GM21576 (cell line): ENCODE data around the gene IGSF9.

Source experiments
- ATAC-seq: cut with Tn5 transposase; IDR thresholded peaks from one replicate; pipeline ENCODE4 v1.9.1; 2021; ENCODE audit warnings: mild to moderate bottlenecking, moderate library complexity; ENCODE audit not compliant: unreplicated experiment

Gene IGSF9

DNA sequence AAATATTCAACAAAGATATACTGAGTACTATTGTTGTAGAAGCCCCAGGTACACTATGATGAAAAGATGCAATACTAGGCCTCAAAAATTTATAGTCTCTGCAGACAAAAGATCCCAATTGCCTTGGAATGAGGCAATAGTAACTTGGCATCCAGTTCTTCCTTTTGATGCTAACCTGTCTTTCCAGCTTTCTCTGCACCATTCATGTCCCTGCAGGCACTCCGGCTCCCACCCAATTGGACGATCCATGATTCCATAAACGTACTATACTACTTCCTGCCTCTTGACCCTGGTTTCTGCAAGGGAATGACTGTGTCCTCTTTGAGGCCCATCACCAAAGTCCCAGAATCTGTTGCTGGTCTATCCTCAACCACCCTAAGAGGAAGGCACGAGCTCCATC, 12.1 kb downstream of the IGSF9 start:
- ATAC-seq = no peak

- no peak for ATAC-seq
These were observed 12.8 kb downstream of the IGSF9 start for GRCh38 chr1:159932296-159933285.

DNA sequence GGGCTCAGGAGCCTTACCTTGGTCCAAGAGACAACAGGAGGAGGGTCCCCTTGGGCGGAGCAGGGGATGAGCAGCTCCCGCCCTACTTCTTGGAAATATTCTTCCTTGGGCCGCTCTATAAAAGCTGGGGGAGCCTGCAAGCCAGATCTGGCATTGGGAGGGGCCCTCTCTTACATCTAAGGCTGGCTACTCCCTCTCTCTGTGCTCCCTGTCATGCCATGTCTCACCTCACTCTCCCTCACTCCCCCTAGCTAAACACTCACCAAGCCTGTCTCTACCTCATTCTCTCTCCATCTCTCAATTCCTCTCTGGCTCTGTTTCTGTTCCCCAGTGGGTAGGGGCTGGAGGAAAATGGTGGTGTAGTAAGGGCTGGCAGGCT, 13.6 kb downstream of the IGSF9 start:
- ATAC-seq = no peak

GRCh38 chr1:159931101-159931794, 14.2 kb downstream of the IGSF9 start:
- no peak for ATAC-seq

- ATAC-seq = no peak
These were observed 14.8 kb downstream of the IGSF9 start for GRCh38 chr1:159930634-159931033.

GRCh38 chr1:159930216-159930615, 15.2 kb downstream of the IGSF9 start:
- ATAC-seq = no peak

- ATAC-seq = no peak
These were observed 16.0 kb downstream of the IGSF9 start for GRCh38 chr1:159929155-159930051.

- ATAC-seq = no peak
These were observed 16.8 kb downstream of the IGSF9 start for GRCh38 chr1:159928491-159929050.

DNA sequence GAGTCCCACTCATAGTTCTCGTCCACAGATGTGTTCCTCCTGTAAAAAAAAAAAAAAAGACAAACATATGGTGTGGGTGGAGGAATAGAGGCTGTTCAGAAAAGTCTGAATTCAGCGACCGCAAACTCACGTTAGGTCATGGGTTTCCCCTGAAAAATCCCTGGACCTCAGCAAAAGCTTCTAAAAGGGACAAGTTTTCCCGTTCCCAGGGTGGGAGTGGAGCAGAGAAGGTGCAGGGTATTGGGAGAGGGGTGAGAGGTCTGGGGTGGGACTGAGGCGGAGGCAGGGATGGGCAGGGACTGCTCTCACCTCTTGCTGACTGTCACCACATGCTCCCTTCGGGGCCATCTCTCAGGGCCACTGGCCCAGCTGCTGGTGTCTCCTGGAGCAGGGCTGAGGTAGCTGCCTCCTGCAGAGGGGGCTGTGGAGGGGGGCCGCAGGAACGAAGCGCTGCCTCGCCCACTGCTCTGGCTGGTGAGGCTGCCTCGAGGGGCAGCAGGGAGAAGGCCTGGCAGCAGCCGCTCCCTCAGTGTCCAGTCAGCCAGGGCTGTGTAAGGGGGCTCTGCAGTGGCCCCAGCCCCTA, 17.5 kb downstream of the IGSF9 start:
- ATAC-seq = no peak

- no peak for ATAC-seq
These were observed 18.1 kb downstream of the IGSF9 start for GRCh38 chr1:159927211-159927848.

DNA sequence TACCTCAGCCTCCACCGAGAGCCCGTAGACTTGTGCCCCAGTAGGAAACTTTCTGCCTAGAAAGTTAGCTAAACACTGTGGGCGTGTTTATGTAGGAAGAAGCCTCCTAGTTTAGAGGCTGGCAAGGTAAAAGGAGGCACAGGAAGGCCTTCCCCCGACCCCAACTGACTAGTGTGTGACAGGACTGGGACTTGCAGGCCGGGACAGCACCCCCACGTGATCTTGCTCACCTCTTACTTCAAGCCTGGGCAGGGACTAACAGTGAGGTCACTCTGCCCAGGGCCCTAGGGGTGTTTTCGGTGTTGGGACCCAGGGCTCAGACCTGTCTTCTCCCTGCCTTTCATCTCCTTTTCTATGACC, 19.7 kb downstream of the IGSF9 start:
- ATAC-seq = peak; percentile 1

DNA sequence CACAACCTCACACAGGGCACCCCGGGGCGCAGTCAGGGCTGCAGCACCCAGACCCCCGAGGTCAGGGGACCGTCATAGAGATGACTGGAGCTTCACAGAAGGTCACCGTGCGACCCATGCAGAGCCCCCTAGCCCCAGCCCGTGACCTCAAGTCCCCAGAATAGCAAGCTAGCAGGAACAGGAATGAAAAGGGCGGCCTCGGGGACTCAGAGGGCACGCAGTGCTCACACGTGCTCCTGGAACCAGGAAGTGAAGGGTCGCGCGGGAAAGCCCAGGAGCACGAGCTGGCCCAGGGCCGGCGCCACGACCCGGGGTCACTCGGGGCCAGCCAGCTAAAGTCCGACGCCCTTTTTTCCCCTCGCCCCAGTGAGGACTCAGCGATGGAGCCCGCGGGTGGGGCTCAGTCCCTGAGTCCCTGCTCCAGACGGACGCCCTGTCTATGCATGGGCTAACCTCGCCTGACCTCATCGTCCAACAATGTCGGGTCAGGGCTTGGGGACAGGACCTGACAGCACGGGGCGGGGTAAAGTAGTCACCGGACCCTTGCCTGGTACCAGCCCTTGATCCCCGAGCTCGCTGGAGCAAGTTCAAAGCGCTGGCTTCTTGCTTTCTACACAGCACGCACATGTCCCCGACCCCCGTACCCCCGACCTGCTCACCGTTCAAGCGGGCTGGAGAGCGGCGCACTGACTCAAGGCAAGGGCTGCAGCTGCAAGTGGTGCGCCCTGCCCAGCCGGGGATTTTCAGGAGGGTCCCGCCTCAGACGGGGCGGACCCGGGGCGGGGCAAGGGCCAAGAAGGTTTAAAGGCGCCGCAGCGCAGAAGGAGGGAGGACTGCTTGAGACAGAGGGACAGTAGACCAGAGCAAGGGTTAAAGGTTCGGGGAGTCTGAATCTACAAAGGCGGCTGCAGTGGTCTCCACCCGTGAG, 20.4 kb downstream of the IGSF9 start, which contains the start of gene TAGLN2:
Gene TAGLN2 (minus strand): TSS at position 717 of the 928 bp plus-strand sequence. CDS start 4,998 bp downstream, outside the sequence.
- peak; percentile 52 for ATAC-seq

DNA sequence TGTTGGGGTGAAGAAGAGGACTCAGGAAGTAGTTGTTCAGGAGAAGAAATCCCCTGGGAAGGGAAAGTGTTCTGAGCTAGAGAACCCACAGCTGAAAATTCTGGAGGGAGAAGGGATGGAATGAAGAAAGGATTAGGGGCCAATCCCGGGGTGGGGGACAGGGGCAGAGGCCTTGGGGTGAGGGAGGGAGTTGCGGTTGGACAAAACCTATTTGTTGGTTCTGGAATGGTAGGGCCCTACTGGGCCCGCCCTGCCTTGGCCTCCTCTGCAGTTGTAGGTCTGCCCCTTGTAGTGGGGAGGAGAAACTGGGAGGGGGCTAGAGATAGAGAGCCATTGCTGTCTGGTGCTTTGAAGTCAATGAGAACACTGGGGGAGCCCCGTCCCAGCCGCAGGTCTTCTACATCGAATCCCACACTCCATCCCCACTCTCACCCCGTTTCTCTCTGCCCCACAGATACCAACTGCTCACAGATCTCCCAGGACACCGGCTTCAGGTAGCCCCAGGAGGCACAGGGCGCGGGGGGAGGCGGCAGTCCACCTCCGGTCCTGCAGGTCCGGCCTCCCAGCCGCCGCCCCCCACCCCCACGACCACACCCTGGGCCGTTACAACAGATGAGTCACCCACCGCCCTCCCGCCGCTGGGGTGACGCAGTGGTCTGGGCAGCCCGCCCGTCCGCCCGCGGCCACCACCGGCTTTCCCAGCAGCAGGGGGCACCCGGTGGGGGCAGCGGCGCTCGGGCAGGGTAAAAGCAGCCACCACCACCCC, 21.2 kb downstream of the IGSF9 start:
- ATAC-seq = no peak

DNA sequence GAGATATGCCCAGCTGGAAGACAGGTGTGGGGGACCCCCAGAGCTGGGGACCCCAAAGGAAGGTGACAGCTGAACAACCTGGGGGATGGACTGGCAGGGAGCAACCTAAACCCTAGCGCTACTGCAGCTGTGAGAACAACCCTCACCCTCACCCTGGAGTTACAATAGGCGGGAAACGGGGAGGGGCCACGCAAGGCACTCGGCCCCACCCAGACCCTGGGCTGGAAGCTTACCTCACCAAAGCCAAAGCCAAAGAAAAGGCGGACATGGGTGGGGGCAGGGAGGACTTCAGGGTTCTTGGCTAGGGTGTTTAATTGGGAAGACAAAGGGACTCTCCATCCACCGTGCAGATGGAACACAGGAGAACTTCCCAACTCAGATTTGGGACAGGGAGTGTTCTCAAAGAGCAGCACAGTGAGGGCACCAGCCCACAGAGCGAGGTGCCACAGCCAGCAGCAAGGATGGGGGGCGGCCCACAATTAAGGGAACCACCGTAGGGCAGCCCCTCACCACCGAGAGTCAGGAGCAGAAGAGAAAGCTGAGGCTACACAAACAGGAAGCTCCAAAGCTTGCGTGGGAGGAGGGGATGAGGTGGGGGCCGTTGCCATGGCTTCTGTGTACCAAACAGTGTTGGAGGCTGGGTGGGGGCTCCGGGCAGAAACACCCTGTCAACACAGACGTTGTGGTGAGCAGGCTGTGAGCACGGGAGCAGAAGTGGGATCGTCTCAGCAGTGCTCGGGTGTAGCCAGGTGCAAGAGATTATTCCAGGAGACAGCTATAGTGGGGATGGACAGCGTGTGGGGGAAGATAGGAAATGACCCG, 22.0 kb downstream of the IGSF9 start:
- peak; percentile 34 for ATAC-seq

- no peak for ATAC-seq
These were observed 22.8 kb downstream of the IGSF9 start for GRCh38 chr1:159922511-159923202.

DNA sequence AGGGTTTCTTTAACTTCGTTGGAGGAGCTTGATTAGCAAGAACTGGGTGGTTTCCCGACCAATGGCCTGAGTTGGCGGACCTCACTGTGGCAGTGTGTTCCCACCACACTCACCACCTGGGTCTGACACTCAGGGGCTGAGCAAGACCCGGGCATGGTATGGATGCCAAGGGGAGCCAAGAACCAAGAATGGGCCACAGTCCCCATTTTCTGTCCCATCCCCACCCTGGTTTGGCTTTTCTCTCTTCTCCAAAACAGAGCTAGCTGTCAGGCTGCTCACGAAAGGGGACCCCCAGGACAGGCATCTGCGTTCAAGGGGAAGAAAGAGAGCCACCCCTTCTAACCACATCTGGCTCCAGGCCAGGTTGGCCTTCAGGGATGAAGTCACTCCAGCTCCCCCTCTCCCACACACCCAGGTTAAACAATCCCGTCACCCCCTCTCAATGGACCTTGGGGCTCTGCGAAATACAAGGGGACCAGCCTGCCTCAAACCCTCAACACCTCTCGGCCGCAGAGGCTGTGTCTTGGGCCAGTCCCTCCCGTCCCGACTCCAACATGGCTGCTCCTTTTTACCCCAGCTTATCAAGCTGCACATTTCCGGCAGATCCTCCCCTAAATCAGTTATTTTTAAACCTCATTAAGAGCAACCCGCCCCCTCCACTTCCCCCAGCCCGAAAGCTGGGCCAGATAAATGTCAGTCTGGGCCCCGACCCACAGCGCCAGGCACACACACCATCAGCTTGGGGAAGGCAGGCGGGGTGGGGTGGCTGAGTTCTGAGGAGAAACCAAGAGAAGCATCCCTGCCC, 23.5 kb downstream of the IGSF9 start:
- ATAC-seq = no peak
